SK-N-MC (cell line): ENCODE results near the gene TNFRSF14.

Source experiments
- DNase-seq: peaks from one replicate; pipeline ENCODE4 v3.0.0-alpha.2; 2011; ENCODE audit warnings: low read depth, low spot score
- H3K27ac ChIP-seq: fragments of 200-600 bp; sonication (generic); 2 replicates; pipeline ENCODE4 v1.5.1; 2016; ENCODE audit warnings: mixed run types
- H3K36me3 ChIP-seq: fragments of 200-600 bp; sonication (generic); 2 replicates; pipeline ENCODE4 v1.6.1; 2017; ENCODE audit warnings: antibody characterized with exemption, low read length, mixed read lengths; ENCODE audit not compliant: insufficient read depth
- H3K4me3 ChIP-seq: fragments of 200-600 bp; sonication (generic); 2 replicates; pipeline ENCODE4 v1.5.1; 2016
- H3K9ac ChIP-seq: fragments of 200-600 bp; sonication (generic); 2 replicates; pipeline ENCODE4 v1.8.0; 2017; ENCODE audit warnings: mixed run types, mixed read lengths; ENCODE audit not compliant: insufficient read length
- H3K9me3 ChIP-seq: fragments of 200-600 bp; sonication (generic); 2 replicates; pipeline ENCODE4 v1.6.1; 2017; ENCODE audit warnings: low read depth, mild to moderate bottlenecking, antibody characterized with exemption, low read length, moderate library complexity, mixed read lengths
- EZH2 ChIP-seq: fragments of 200-600 bp; sonication (generic); IDR thresholded peaks from one replicate; pipeline ENCODE4 v1.6.1; 2017; ENCODE audit warnings: antibody characterized with exemption
- FOXP2 ChIP-seq: optimal IDR thresholded peaks from 2 replicates; pipeline ENCODE3; 2011; ENCODE audit warnings: mild to moderate bottlenecking, moderate library complexity; ENCODE audit not compliant: insufficient read depth; ENCODE audit errors: extremely low read length, control extremely low read depth
- POLR2AphosphoS5 ChIP-seq: IDR thresholded peaks from 2 replicates; pipeline ENCODE4 v1.6.1; 2012; ENCODE audit warnings: mild to moderate bottlenecking, low read depth, low read length, borderline replicate concordance

TNFRSF14 gene

GRCh38 chr1:2603521-2604155, 47.5 kb downstream of the TNFRSF14 start:
- Histone ChIP-seq H3K4me3 (no peak overlapping the region), H3K9ac (no peak overlapping the region), H3K9me3 (0 out of 2 replicates have a peak, but pooled peaks cover 2% of the 10 kb centered on the region), H3K27ac (no peak overlapping the region), H3K36me3 (no peaks in the 10 kb centered on the region)
- TF ChIP-seq FOXP2 (no peak), EZH2 (no peak), POLR2AphosphoS5 (no peak)
- no peak for DNase-seq

GRCh38 chr1:2604156-2604843, 48.1 kb downstream of the TNFRSF14 start:
- H3K9me3 ChIP-seq, result no peaks in the 10 kb centered on the region
- TF ChIP-seq FOXP2 (no peak), EZH2 (no peak), POLR2AphosphoS5 (no peak)
- DNase-seq, result no peak
- H3K27ac ChIP-seq, result no peak overlapping the region
- no peak overlapping the region for H3K9ac ChIP-seq
- no peaks in the 10 kb centered on the region for H3K36me3 ChIP-seq
- H3K4me3 ChIP-seq, result no peak overlapping the region

GRCh38 chr1:2604844-2605508, 48.8 kb downstream of the TNFRSF14 start:
- no peak for TF ChIP-seq POLR2AphosphoS5
- no peak for TF ChIP-seq FOXP2
- no peak for TF ChIP-seq EZH2
- no peak for DNase-seq
- Histone ChIP-seq H3K27ac (no peak overlapping the region), H3K9ac (no peak overlapping the region), H3K36me3 (no peaks in the 10 kb centered on the region), H3K4me3 (no peak overlapping the region), H3K9me3 (no peaks in the 10 kb centered on the region)

- DNase-seq, result no peak
- Histone ChIP-seq H3K36me3 (no peaks in the 10 kb centered on the region), H3K4me3 (no peak overlapping the region), H3K9ac (no peak overlapping the region), H3K9me3 (no peaks in the 10 kb centered on the region), H3K27ac (no peak overlapping the region)
- no peak for TF ChIP-seq FOXP2
- no peak for TF ChIP-seq POLR2AphosphoS5
- TF ChIP-seq EZH2, result no peak
Observed at GRCh38 chr1:2605509-2606395, 49.6 kb downstream of the TNFRSF14 start.

- Histone ChIP-seq H3K4me3 (no peak overlapping the region), H3K36me3 (no peaks in the 10 kb centered on the region), H3K9me3 (no peaks in the 10 kb centered on the region), H3K27ac (no peak overlapping the region), H3K9ac (no peak overlapping the region)
- DNase-seq, result no peak
- TF ChIP-seq FOXP2 (no peak), POLR2AphosphoS5 (no peak), EZH2 (no peak)
Observed at GRCh38 chr1:2606396-2606880, 50.3 kb downstream of the TNFRSF14 start.

- no peak overlapping the region for H3K27ac ChIP-seq
- no peaks in the 10 kb centered on the region for H3K9me3 ChIP-seq
- no peak overlapping the region for H3K9ac ChIP-seq
- H3K4me3 ChIP-seq, result no peak overlapping the region
- no peak for TF ChIP-seq POLR2AphosphoS5
- TF ChIP-seq EZH2, result no peak
- no peak for TF ChIP-seq FOXP2
- DNase-seq, result no peak
- no peaks in the 10 kb centered on the region for H3K36me3 ChIP-seq
Observed at GRCh38 chr1:2606881-2607621, 50.9 kb downstream of the TNFRSF14 start.

GRCh38 chr1:2607641-2608091, 51.5 kb downstream of the TNFRSF14 start:
- no peak overlapping the region for H3K27ac ChIP-seq
- no peaks in the 10 kb centered on the region for H3K9me3 ChIP-seq
- no peak for TF ChIP-seq FOXP2
- TF ChIP-seq POLR2AphosphoS5, result no peak
- TF ChIP-seq EZH2, result no peak
- DNase-seq, result no peak
- no peak overlapping the region for H3K9ac ChIP-seq
- H3K36me3 ChIP-seq, result no peaks in the 10 kb centered on the region
- H3K4me3 ChIP-seq, result no peak overlapping the region
